ENCODE measurements around the gene CSMD2.

CSMD2 gene

DNA sequence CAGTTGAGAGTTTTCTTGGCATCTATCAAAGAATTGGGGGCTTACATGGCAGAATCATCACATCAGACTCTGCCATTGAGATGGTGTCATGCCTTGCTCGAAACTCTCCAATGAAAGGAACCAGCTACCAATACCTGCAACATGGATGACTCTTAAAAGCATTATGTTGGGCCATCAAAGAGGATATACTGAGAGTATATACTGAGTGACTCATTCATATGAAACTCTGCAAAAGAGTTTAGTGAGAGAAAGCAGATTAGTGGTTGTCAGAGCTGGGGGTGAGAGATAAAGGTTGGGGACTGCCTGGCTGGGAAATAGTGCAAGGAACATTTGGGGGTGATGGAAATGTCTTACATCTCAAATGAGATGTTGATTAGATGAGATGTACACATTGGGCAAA is 315.8 kb downstream of the CSMD2 start:
- Histone ChIP-seq H3K4me1 (ENCODE audit: insufficient read depth, low read length) (peaks cover 24% of the 10 kb centered on the region; the same call in 1 of the 2 replicates), H3K27ac (ENCODE audit: low read depth, low read length) (no peak overlapping the region), H3K27me3 (ENCODE audit: insufficient read depth, low read length) (no peaks in the 10 kb centered on the region), H3K36me3 (ENCODE audit: insufficient read depth, low read length) (no peaks in the 10 kb centered on the region), H3K9ac (ENCODE audit: low read depth, low read length) (no peak overlapping the region), H3K9me3 (ENCODE audit: insufficient read depth, low read depth, low read length) (no peaks in the 10 kb centered on the region), H3K4me3 (ENCODE audit: low read length) (no peak overlapping the region)
- WGBS: 100% methylated on average over 1 of the region's 1 CpG

DNA sequence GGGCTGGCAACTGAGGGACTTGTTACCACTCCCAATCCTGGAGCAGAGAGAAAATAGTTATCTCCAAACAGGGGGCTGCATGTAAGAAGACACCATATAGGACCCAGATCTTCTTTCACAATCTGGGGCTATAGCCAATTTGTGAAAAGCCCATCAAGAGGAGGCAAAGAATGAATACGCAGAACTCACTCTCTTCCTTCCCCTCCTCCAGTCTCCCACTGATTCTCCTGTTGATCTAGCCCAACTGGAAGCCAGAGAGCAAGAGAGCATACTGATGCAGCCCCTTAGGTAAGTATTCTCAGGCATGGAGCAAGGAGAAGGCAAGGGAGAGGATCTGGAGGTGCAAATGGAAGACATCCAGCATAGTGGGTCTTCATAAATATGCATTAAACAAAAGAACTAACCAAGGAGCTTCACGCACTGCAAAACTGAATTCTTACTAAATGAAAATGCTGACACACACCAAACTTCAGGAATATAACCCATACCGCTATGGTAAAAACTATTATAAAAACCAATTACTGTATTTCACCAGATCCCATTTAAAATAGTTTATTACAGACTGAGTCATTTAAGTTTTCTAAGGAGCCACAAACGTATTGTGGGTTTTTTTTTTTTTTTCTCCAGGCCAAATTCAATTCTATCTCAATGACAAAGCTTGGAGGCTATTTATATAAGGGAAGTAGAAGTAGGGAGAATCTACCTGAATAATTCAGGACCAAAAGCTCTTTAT is 316.7 kb downstream of the CSMD2 start:
- Histone ChIP-seq H3K9me3 (ENCODE audit: insufficient read depth, low read depth, low read length) (no peaks in the 10 kb centered on the region), H3K27me3 (ENCODE audit: insufficient read depth, low read length) (no peaks in the 10 kb centered on the region), H3K4me1 (ENCODE audit: insufficient read depth, low read length) (peaks cover 24% of the 10 kb centered on the region; the same call in 1 of the 2 replicates), H3K36me3 (ENCODE audit: insufficient read depth, low read length) (no peaks in the 10 kb centered on the region), H3K9ac (ENCODE audit: low read depth, low read length) (no peak overlapping the region), H3K4me3 (ENCODE audit: low read length) (no peak overlapping the region), H3K27ac (ENCODE audit: low read depth, low read length) (no peak overlapping the region)
- 77% methylated on average over 3 of the region's 4 CpGs for WGBS

DNA sequence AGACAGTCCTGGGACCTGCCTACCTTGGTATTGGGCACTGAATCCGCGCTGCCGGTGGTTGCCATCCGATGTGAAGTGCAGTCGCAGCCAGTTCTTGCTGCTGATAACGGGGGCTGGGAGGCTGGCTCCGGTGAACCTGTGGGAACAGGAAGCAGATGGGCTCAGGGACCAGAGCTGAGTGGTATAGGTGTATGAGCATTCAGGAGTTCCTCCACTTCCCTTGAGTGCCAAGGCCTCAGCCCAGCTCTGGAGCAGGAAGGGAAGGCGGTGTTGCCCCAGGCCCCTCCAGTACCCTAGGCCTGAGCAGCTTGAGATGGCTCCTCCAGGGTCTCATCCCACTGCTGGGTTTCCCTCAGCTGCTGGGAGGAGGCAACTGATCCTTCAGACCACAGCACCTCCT is 318.2 kb downstream of the CSMD2 start:
- Histone ChIP-seq H3K27ac (ENCODE audit: low read depth, low read length) (no peak overlapping the region), H3K27me3 (ENCODE audit: insufficient read depth, low read length) (no peaks in the 10 kb centered on the region)
- WGBS: 94% methylated on average over 8 of the region's 8 CpGs

GRCh38 chr1:33844166-33844565 is 320.9 kb downstream of the CSMD2 start:
- no peaks in the 10 kb centered on the region for H3K27me3 ChIP-seq (ENCODE audit: insufficient read depth, low read length)
- H3K27ac ChIP-seq (ENCODE audit: low read depth, low read length): no peak overlapping the region
- H3K4me3 ChIP-seq (ENCODE audit: low read length): no peak overlapping the region
- no peaks in the 10 kb centered on the region for H3K9me3 ChIP-seq (ENCODE audit: insufficient read depth, low read depth, low read length)
- H3K36me3 ChIP-seq (ENCODE audit: insufficient read depth, low read length): 0 out of 2 replicates have a peak, but pooled peaks cover 1% of the 10 kb centered on the region
- H3K9ac ChIP-seq (ENCODE audit: low read depth, low read length): no peak overlapping the region
- peaks cover 14% of the 10 kb centered on the region; the same call in 1 of the 2 replicates for H3K4me1 ChIP-seq (ENCODE audit: insufficient read depth, low read length)
- WGBS: 90% methylated on average over 5 of the region's 5 CpGs

More for the DNA sequence above, 318.2 kb downstream of the CSMD2 start:
- Histone ChIP-seq H3K9me3 (ENCODE audit: insufficient read depth, low read depth, low read length) (no peaks in the 10 kb centered on the region), H3K9ac (ENCODE audit: low read depth, low read length) (no peak overlapping the region), H3K4me3 (ENCODE audit: low read length) (no peak overlapping the region), H3K4me1 (ENCODE audit: insufficient read depth, low read length) (peaks cover 24% of the 10 kb centered on the region; the same call in 1 of the 2 replicates), H3K36me3 (ENCODE audit: insufficient read depth, low read length) (no peaks in the 10 kb centered on the region)

- H3K27me3 ChIP-seq (ENCODE audit: insufficient read depth, low read length): no peaks in the 10 kb centered on the region
- WGBS: 87% methylated on average over 5 of the region's 5 CpGs
Measured at GRCh38 chr1:33842348-33842747, 322.7 kb downstream of the CSMD2 start.

GRCh38 chr1:33841494-33841893 is 323.5 kb downstream of the CSMD2 start:
- H3K4me1 ChIP-seq (ENCODE audit: insufficient read depth, low read length): no peaks in the 10 kb centered on the region
- no peak overlapping the region for H3K4me3 ChIP-seq (ENCODE audit: low read length)
- H3K36me3 ChIP-seq (ENCODE audit: insufficient read depth, low read length): 0 out of 2 replicates have a peak, but pooled peaks cover 3% of the 10 kb centered on the region
- H3K9ac ChIP-seq (ENCODE audit: low read depth, low read length): no peak overlapping the region
- H3K27me3 ChIP-seq (ENCODE audit: insufficient read depth, low read length): no peaks in the 10 kb centered on the region
- 84% methylated on average over 1 of the region's 1 CpG for WGBS
- H3K27ac ChIP-seq (ENCODE audit: low read depth, low read length): no peak overlapping the region
- H3K9me3 ChIP-seq (ENCODE audit: insufficient read depth, low read depth, low read length): peaks cover 17% of the 10 kb centered on the region

More at GRCh38 chr1:33842348-33842747, 322.7 kb downstream of the CSMD2 start:
- H3K9ac ChIP-seq (ENCODE audit: low read depth, low read length): no peak overlapping the region
- H3K4me3 ChIP-seq (ENCODE audit: low read length): no peak overlapping the region
- no peak overlapping the region for H3K27ac ChIP-seq (ENCODE audit: low read depth, low read length)
- H3K36me3 ChIP-seq (ENCODE audit: insufficient read depth, low read length): 0 out of 2 replicates have a peak, but pooled peaks cover 3% of the 10 kb centered on the region
- H3K4me1 ChIP-seq (ENCODE audit: insufficient read depth, low read length): no peaks in the 10 kb centered on the region
- H3K9me3 ChIP-seq (ENCODE audit: insufficient read depth, low read depth, low read length): peaks cover 9% of the 10 kb centered on the region

DNA sequence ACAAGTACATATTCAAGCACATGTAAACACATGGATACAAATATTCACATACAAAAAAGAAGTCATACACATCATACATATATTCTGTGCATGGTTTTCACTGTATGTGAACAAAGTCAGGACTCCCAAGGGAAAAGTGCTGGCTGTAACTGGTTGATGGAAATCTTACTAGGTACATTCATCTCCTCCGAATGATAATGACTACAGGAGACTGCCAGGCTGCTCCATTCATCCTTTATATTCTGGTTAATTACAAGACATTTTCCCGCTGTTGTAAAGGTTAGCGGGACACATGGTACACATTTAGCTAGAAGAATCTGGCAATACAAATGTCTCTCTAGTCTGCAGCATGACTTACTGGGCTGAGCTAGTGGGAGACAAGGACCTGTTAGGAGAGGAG is 327.4 kb downstream of the CSMD2 start:
- H3K4me3 ChIP-seq (ENCODE audit: low read length): no peak overlapping the region
- H3K4me1 ChIP-seq (ENCODE audit: insufficient read depth, low read length): no peaks in the 10 kb centered on the region
- H3K9ac ChIP-seq (ENCODE audit: low read depth, low read length): no peak overlapping the region
- no peak overlapping the region for H3K27ac ChIP-seq (ENCODE audit: low read depth, low read length)
- H3K36me3 ChIP-seq (ENCODE audit: insufficient read depth, low read length): 0 out of 2 replicates have a peak, but pooled peaks cover 3% of the 10 kb centered on the region
- H3K9me3 ChIP-seq (ENCODE audit: insufficient read depth, low read depth, low read length): peaks cover 17% of the 10 kb centered on the region
- WGBS: 99% methylated on average over 3 of the region's 3 CpGs
- H3K27me3 ChIP-seq (ENCODE audit: insufficient read depth, low read length): no peaks in the 10 kb centered on the region

GRCh38 chr1:33836911-33837310 is 328.1 kb downstream of the CSMD2 start:
- no peaks in the 10 kb centered on the region for H3K4me1 ChIP-seq (ENCODE audit: insufficient read depth, low read length)
- H3K4me3 ChIP-seq (ENCODE audit: low read length): no peak overlapping the region
- H3K27ac ChIP-seq (ENCODE audit: low read depth, low read length): no peak overlapping the region
- H3K9ac ChIP-seq (ENCODE audit: low read depth, low read length): no peak overlapping the region
- H3K27me3 ChIP-seq (ENCODE audit: insufficient read depth, low read length): no peaks in the 10 kb centered on the region
- 0 out of 2 replicates have a peak, but pooled peaks cover 3% of the 10 kb centered on the region for H3K36me3 ChIP-seq (ENCODE audit: insufficient read depth, low read length)
- H3K9me3 ChIP-seq (ENCODE audit: insufficient read depth, low read depth, low read length): peaks cover 17% of the 10 kb centered on the region
- WGBS: 93% methylated on average over 4 of the region's 4 CpGs

DNA sequence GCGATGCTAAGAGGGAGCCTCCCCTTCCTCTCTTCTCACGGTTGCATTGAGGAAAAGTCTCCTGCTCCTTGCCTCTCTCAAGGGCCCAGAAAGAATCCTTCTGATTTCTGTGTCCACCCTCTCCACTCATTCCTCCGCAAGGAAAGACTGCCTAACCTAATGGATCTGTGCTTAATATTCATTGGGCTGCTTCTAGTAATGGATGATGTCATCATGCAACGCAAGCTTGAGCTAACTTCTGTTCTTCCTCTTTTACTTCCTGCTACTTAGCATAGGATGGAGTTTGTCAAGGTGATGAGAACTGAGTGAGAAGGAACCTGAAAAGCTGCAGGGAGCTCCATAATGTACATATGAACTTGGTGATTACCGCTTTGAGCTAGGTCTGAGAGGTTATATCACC is 336.4 kb downstream of the CSMD2 start:
- no peaks in the 10 kb centered on the region for H3K27me3 ChIP-seq (ENCODE audit: insufficient read depth, low read length)
- H3K4me1 ChIP-seq (ENCODE audit: insufficient read depth, low read length): no peaks in the 10 kb centered on the region
- no peak overlapping the region for H3K27ac ChIP-seq (ENCODE audit: low read depth, low read length)
- 95% methylated on average over 5 of the region's 5 CpGs for WGBS
- no peak overlapping the region for H3K4me3 ChIP-seq (ENCODE audit: low read length)
- no peak overlapping the region for H3K9ac ChIP-seq (ENCODE audit: low read depth, low read length)
- 0 out of 2 replicates have a peak, but pooled peaks cover 4% of the 10 kb centered on the region for H3K36me3 ChIP-seq (ENCODE audit: insufficient read depth, low read length)
- H3K9me3 ChIP-seq (ENCODE audit: insufficient read depth, low read depth, low read length): peaks cover 18% of the 10 kb centered on the region

- Histone ChIP-seq H3K4me1 (ENCODE audit: insufficient read depth, low read length) (no peaks in the 10 kb centered on the region), H3K36me3 (ENCODE audit: insufficient read depth, low read length) (0 out of 2 replicates have a peak, but pooled peaks cover 4% of the 10 kb centered on the region), H3K27ac (ENCODE audit: low read depth, low read length) (no peak overlapping the region), H3K27me3 (ENCODE audit: insufficient read depth, low read length) (no peaks in the 10 kb centered on the region), H3K9me3 (ENCODE audit: insufficient read depth, low read depth, low read length) (peaks cover 18% of the 10 kb centered on the region), H3K9ac (ENCODE audit: low read depth, low read length) (no peak overlapping the region), H3K4me3 (ENCODE audit: low read length) (no peak overlapping the region)
- WGBS: 75% methylated on average over 5 of the region's 5 CpGs
Measured at GRCh38 chr1:33828059-33828458, 337.0 kb downstream of the CSMD2 start.

DNA sequence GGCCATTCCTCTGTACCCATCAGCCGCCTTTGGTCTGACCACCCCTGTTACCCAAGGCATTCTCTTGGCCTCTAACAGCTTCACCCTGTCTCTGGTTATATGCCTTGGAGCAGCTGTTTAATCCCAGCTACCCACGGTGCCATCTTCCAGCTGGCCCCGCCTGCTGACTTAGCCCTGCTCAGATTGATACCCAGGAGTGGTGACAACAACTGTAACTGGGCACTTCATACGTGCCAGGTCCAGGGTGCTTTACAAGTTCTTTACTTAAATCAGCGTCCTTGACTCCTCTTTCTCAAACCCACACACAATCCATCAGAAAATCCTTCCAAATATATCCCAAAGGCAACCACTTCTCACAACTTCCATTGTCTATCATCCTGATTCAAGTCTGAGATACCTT is 338.3 kb downstream of the CSMD2 start:
- Histone ChIP-seq H3K9me3 (ENCODE audit: insufficient read depth, low read depth, low read length) (peaks cover 18% of the 10 kb centered on the region), H3K4me1 (ENCODE audit: insufficient read depth, low read length) (no peaks in the 10 kb centered on the region), H3K36me3 (ENCODE audit: insufficient read depth, low read length) (0 out of 2 replicates have a peak, but pooled peaks cover 4% of the 10 kb centered on the region), H3K9ac (ENCODE audit: low read depth, low read length) (no peak overlapping the region), H3K27me3 (ENCODE audit: insufficient read depth, low read length) (no peaks in the 10 kb centered on the region), H3K27ac (ENCODE audit: low read depth, low read length) (no peak overlapping the region), H3K4me3 (ENCODE audit: low read length) (no peak overlapping the region)
- WGBS: 92% methylated on average over 5 of the region's 5 CpGs

Data from HUES64 (cell line).